ENCODE measurements around the gene C2CD4B. TPM values are rescaled to one million over a fixed set of nuclear protein-coding genes. Genes with fewer than 3 reads are reported as not detected.

The C2CD4B gene
- total RNA-seq, 1 experiment from 2014 or later, result 0.26 TPM

GRCh38 chr15:62208884-62209283 is 43.8 kb upstream of the C2CD4B start:
- no peak overlapping the region for H3K4me3 ChIP-seq (ENCODE audit: low read depth in 2 of 2, low read length in 2 of 2)
- H3K4me1 ChIP-seq (ENCODE audit: control insufficient read depth, insufficient read depth, low read length), result no peaks in the 10 kb centered on the region
- POLR2A ChIA-PET, result no interaction called here
- TF ChIP-seq TCF7L2 (IDR thresholded peaks at IDR 0.05; ENCODE audit: low read depth, low read length) (no peak), CTCF (IDR thresholded peaks at IDR 0.05) (no peak), SIN3A (IDR thresholded peaks at IDR 0.05; ENCODE audit: borderline replicate concordance, insufficient read depth, low read depth, low read length) (no peak), REST (IDR thresholded peaks at IDR 0.05; ENCODE audit: insufficient read depth in 1 of 2, low read depth in 2 of 2, low read length in 1 of 2) (no peak), POLR2AphosphoS5 (IDR thresholded peaks at IDR 0.05; ENCODE audit: low read depth, low read length) (no peak)
- peaks cover 3% of the 10 kb centered on the region; the same call in 1 of the 2 replicates for H3K9me3 ChIP-seq (ENCODE audit: control insufficient read depth, insufficient read depth, low read depth, low read length)
- in situ Hi-C loops (cut with HindIII; ENCODE audit: low pct_unique_long_range_greater_than_20kb, low sequenced_read_pairs), result no loop called here
- DNase-seq (ENCODE audit: low read depth, low spot score) (no peak), ATAC-seq (no peak)
- H3K27me3 ChIP-seq (ENCODE audit: control insufficient read depth, insufficient read depth, low read length), result no peaks in the 10 kb centered on the region
- no peak overlapping the region for H3K27ac ChIP-seq (ENCODE audit: low read length)
- no TSS peak for BruUV-seq (replicated peaks)
- intact Hi-C loops (cut with micrococcal nuclease; ENCODE audit: unreplicated experiment), result no loop called here
- H3K36me3 ChIP-seq (ENCODE audit: control insufficient read depth, insufficient read depth, low read length), result no peaks in the 10 kb centered on the region
- CTCF ChIA-PET, result no interaction called here

- H3K4me1 ChIP-seq (ENCODE audit: control insufficient read depth, insufficient read depth, low read length), result no peaks in the 10 kb centered on the region
- ChIA-PET CTCF (no interaction called here), POLR2A (no interaction called here)
- no peak overlapping the region for H3K27ac ChIP-seq (ENCODE audit: low read length)
- DNase-seq (ENCODE audit: low read depth, low spot score) (no peak), ATAC-seq (no peak)
- H3K36me3 ChIP-seq (ENCODE audit: control insufficient read depth, insufficient read depth, low read length), result no peaks in the 10 kb centered on the region
- H3K27me3 ChIP-seq (ENCODE audit: control insufficient read depth, insufficient read depth, low read length), result no peaks in the 10 kb centered on the region
- H3K4me3 ChIP-seq (ENCODE audit: low read depth in 2 of 2, low read length in 2 of 2), result no peak overlapping the region
- BruUV-seq (replicated peaks), result no TSS peak
- TF ChIP-seq TCF7L2 (IDR thresholded peaks at IDR 0.05; ENCODE audit: low read depth, low read length) (no peak), SIN3A (IDR thresholded peaks at IDR 0.05; ENCODE audit: borderline replicate concordance, insufficient read depth, low read depth, low read length) (no peak), POLR2AphosphoS5 (IDR thresholded peaks at IDR 0.05; ENCODE audit: low read depth, low read length) (no peak), REST (IDR thresholded peaks at IDR 0.05; ENCODE audit: insufficient read depth in 1 of 2, low read depth in 2 of 2, low read length in 1 of 2) (no peak), CTCF (IDR thresholded peaks at IDR 0.05) (no peak)
- H3K9me3 ChIP-seq (ENCODE audit: control insufficient read depth, insufficient read depth, low read depth, low read length), result peaks cover 3% of the 10 kb centered on the region; the same call in 1 of the 2 replicates
- in situ Hi-C loops (cut with HindIII; ENCODE audit: low pct_unique_long_range_greater_than_20kb, low sequenced_read_pairs), result no loop called here
- intact Hi-C loops (cut with micrococcal nuclease; ENCODE audit: unreplicated experiment), result no loop called here
Observed at GRCh38 chr15:62208367-62208766, 43.3 kb upstream of the C2CD4B start.
